ENCODE data around the gene DYNC2LI1.
A peak's percentile ranks its signal among the peaks of the same experiment; 100 is the strongest.
"Not testable (repeated sequence)": the region's sequence is repeated elsewhere in the genome, so short reads cannot be mapped to it uniquely, and the experiment has no call there.

The DYNC2LI1 gene

GRCh38 chr2:43773876-43774613 is at the start of gene DYNC2LI1:
TSS of gene DYNC2LI1 (plus strand) at chr2:43774039. CDS start at chr2:43774139, 100 bp downstream.
- DNase-seq (ENCODE audit: low spot score), result peak; percentile 90
- peak within 1 kb of the TSS; percentile 88 for H3K27ac ChIP-seq
- no peak for TF ChIP-seq CTCF (conservative IDR thresholded peaks at IDR 0.05; ENCODE audit: low read depth)
- POLR2A ChIA-PET (ENCODE audit: low non-redundant PET), result interaction anchor here (0.5 kb wide), 1 partner anchor 8 kb away, joined by 5 read pairs; no protein-coding TSS in a partner anchor
- CTCF ChIA-PET, result interaction anchor here (0.6 kb wide), 2 partner anchors 44 to 197 kb away, joined by 3 read pairs; no protein-coding TSS in a partner anchor

- no peak for DNase-seq (ENCODE audit: low spot score)
- ChIA-PET POLR2A (ENCODE audit: low non-redundant PET) (no interaction called here), CTCF (interaction anchor here (0.7 kb wide), 2 partner anchors 27 to 1428 kb away, joined by 3 read pairs; no protein-coding TSS in a partner anchor)
- no peak overlapping the region for H3K27ac ChIP-seq
- no peak for TF ChIP-seq CTCF (conservative IDR thresholded peaks at IDR 0.05; ENCODE audit: low read depth)
Measured at GRCh38 chr2:43724728-43725526, 48.9 kb upstream of the DYNC2LI1 start.

DNA sequence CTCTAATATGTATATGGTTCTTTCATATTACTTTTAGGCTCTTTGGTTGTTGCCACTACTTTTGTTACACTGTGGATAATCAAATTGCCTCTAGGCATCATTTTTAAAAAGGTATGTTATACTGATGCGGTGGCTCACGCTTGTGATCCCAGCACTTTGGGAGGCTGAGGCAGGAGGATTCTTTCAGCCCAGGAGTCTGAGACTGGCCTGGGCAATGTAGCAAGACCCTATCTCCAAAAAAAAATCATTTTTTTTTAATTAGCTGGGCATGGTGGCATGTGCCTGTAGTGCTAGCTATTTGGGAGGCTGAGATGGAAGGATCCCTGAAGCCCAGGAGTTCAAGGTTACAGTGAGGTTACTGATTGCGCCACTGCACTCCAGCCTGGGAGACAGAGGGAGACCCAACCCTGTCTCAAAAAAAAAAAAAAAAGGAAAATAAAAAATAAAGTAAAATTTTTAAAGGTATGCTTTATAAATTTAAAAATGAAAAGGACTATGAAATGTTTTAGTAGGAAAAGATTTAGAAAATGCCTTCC is 48.1 kb upstream of the DYNC2LI1 start:
- no peak for DNase-seq (ENCODE audit: low spot score)
- POLR2A ChIA-PET (ENCODE audit: low non-redundant PET), result no interaction called here
- TF ChIP-seq CTCF (conservative IDR thresholded peaks at IDR 0.05; ENCODE audit: low read depth), result no peak
- CTCF ChIA-PET, result interaction anchor here (0.7 kb wide), 1 partner anchor 26 kb away, joined by 3 read pairs; no protein-coding TSS in a partner anchor
- no peak overlapping the region for H3K27ac ChIP-seq

- POLR2A ChIA-PET (ENCODE audit: low non-redundant PET); H3K27ac ChIP-seq; DNase-seq (ENCODE audit: low spot score): not testable (repeated sequence)
- CTCF ChIA-PET, result interaction anchor here (0.5 kb wide), 1 partner anchor 11 kb away, joined by 3 read pairs; no protein-coding TSS in a partner anchor
Measured at GRCh38 chr2:43726961-43727633, 46.7 kb upstream of the DYNC2LI1 start.

GRCh38 chr2:43727634-43728014 is 46.2 kb upstream of the DYNC2LI1 start:
- ChIA-PET CTCF (interaction anchor here (0.5 kb wide), 1 partner anchor 11 kb away, joined by 3 read pairs; no protein-coding TSS in a partner anchor), POLR2A (ENCODE audit: low non-redundant PET) (no interaction called here)
- H3K27ac ChIP-seq, result no peak overlapping the region
- no peak for TF ChIP-seq CTCF (conservative IDR thresholded peaks at IDR 0.05; ENCODE audit: low read depth)
- DNase-seq (ENCODE audit: low spot score), result no peak

DNA sequence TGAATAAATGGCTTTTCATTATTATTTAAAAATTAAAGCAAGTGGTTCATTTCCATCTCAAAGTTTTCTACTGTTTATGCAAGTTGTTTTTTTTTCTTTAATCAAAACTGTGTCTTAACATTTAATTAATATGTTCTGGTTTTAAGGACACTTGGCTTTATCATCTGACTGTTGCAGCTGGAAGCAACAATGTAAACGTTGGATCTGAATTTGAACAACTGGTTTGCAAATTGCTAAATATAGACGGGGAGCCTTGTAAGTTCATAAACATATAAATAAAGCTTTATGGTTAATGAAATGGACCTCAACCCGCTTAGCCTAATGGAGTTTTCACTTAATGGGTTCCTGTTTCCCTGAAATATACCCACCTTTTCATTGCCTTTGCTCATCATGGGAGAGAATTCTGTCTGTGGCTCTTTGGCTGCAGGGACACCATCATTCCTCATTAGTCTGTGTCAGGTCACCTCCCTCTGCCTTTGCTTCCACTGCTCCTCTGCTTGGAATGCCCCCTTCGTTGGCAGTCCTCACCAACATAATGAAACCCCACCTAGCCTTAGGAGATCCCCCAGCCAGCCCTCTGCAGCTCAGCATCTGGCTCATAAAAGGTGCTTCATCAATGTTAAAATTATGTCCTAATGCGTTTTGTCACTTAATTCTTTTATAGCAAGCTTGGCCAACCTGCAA is 44.2 kb upstream of the DYNC2LI1 start:
- TF ChIP-seq CTCF (conservative IDR thresholded peaks at IDR 0.05; ENCODE audit: low read depth), result no peak
- H3K27ac ChIP-seq, result no peak overlapping the region
- no peak for DNase-seq (ENCODE audit: low spot score)
- ChIA-PET CTCF (interaction anchor here (0.7 to 1.2 kb wide), 2 partner anchors 44 to 125 kb away, joined by 3 to 4 read pairs; partner anchors contain the start of gene DYNC2LI1), POLR2A (ENCODE audit: low non-redundant PET) (no interaction called here)
